HG02623 (cell line): Measurements from ENCODE around the gene SCUBE1.

ENCODE experiments used
- ATAC-seq: cut with Tn5 transposase; IDR thresholded peaks from one replicate; pipeline ENCODE4 v1.9.1; 2021; ENCODE audit warnings: moderate library complexity; ENCODE audit not compliant: unreplicated experiment

SCUBE1 gene

DNA sequence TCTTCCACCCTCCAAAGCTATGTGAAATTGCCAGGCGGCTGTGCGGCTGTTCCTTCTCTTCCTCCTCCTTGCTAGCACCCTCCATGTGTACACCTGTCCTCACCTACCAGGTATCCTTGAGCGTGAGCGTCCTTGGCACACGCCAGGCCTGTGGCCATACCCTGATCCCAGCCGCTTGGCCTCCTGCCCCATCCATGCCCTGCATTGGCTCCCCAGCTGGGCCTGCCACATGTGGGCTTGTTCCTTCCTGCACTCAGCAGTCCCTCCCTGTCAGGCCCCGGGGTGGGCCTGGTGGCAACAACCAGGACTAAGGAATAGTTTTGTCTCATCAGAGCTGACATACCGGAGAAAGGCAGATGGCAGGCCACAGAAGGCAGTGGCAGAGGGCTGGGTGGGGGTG lies 40.0 kb downstream of the SCUBE1 start:
- no peak for ATAC-seq

DNA sequence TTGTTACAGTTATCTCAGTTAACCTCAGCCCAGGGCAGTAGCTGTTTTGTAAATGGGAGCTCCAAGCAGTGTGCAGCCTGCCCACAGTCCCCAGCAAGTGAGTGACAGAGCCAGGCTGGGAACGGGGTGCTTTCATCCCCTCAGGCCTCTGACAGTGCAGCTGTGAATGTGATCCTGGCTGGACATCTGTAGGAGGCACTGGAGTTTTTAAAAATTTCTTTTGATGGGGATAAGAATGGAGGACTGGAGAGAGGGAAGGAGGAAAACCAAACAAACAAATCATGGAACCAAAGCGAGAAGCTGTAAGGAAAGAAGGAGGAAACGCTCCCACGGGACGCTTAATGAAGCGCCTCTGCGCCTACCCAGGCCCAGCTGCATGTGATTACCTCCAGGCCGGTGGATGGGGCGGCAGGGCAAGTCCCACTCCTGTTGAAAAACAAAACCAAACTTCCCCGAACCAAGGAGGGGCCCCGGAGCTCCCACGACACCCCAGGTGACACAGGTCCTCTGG lies 40.6 kb downstream of the SCUBE1 start:
- ATAC-seq = no peak

DNA sequence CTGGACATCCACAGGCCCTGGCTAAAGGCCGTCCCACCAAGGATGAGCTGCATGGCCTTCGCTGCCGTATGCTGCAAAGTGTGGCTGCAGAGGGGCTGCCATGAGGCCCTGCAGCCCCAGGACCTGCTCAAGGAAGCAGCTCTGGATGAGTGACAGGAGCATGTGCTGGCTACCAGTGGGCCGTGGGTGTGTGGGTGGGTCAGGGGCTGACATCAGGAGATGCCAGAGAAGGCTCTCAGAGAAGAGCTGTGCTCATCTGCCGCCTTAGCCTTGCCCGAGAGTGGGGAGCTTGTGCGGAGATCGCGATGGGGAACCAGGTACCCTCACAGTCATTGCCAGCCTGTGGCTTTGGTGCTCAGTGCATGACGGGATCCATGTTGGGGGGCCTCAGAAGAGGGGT lies 41.3 kb downstream of the SCUBE1 start:
- no peak for ATAC-seq

DNA sequence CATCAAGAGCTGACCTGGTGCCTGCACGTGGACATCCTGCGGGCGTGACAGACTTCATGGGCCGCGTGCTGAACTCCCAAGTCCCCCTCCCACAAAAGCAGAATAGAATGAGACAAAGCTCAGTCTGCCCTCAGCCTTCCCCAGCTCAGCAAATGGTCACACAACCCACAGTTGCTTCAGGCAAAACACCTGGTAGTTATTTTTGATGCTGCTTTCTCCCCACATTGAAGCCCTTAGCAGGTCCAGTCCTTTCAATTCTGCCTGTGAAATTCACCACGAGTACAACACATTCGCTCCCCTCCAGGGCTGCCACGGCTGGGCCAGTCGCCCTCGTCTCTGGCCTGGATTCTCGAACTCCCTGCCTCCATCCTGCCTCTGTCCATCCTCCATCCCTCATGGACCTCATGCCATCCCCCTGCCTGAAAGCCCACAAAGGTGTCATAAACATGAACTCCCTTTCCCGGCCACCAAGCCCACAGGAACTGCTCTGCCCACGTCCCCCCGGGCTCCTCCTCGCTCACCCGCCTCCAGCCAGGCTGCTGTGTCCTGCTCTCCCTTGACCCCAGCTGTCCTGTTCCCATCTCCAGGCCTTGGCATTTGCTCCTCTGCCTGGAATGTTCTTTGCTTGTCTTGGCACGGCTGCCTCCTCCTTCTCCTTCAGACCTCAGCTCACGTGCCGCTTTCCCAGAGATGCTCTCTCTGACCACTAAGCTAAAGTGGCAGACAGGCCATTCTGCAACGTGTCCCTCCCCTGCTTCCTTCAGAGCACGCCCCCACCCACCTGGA lies 42.1 kb downstream of the SCUBE1 start:
- ATAC-seq = no peak

DNA sequence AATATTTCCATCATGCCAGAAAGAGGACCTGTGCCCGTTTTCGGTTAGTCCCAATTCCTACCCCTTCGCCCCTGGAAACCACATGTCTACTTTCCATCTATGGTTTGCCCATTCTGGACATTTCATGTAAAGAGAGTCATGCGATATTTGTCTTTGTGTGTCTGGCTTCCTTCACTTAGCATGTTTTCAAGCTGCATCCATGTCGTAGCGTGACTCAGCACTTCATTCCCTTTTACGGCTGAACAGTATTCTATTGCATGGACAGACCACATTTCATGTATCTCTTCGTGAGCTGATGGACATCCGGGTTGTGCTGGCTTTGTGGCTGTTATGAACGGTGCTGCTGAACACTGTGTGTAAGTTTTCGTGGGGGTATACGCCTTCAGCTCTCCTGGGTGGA lies 43.4 kb downstream of the SCUBE1 start:
- ATAC-seq = no peak

DNA sequence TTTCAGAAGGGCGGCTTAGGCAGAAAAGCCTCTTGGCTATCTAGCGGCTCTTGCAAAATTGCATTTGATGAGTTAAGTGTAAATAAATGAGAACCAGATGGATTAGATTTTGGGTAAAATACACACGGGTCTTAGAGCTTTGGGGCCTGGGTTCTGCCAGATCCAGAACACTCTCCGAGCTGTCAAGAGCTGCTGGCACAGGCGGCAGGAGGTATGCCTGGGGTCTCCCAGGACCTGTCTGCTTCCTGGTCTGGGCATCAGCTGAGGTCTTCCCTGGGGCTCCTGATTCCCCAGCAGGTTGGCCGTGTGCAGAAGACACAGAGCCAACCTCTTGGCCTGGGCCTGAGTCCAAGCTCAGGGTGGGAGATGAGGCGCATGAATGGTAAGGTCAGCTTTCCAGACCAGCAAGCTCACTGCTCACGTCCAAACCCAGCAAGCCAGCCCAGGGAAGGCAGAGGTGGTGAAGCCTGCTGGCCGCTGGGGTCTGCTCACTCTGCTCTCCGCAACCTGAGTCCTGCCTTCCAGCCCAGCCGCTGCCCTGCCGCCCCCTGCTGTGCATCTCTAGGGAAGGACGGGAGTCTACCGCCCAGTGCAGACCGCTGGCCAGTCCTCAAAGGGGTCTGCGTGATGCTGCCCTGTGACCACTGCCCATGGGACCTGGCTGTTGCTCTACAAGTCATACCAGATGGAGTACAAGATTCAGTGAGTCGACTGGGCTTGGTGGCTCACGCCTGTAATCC lies 44.9 kb downstream of the SCUBE1 start:
- ATAC-seq = no peak

DNA sequence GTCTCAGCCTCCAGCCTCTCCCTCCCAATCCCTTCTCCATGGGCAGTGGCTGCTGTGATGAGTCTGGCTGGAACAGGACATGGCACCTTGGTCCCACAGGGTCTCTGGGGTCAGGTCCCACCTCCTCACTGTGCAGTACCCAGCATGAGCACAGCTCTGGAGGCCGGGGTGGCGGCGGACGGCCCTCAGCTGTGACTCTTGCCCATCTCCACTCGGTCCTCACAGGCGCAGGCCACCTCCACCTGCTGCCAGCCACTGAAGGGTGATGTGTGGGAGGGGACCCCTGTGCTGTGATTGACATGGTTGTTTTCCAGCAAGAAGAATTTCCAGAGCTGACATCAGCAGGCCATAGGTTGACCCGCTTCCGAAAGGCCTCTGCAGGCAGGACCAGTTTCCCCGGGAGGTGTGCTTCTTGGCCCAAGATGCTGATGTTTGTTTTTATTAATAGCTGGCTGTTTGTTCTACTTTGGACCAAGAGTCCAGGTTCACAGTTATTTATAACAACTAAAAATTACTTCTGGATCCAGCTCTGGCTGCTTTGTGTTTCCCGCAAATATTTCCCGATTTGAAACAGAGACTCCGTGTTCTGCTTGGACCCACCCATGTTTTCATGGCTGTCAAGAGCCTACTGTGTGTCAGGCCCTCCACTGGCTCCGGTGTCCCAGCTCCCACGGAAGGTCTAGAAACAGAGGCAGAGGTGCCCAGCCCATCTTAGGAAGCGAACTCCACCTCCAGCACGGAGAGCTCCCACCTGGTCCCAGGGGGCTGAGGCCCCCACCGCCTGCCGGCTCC lies 45.7 kb downstream of the SCUBE1 start:
- no peak for ATAC-seq

DNA sequence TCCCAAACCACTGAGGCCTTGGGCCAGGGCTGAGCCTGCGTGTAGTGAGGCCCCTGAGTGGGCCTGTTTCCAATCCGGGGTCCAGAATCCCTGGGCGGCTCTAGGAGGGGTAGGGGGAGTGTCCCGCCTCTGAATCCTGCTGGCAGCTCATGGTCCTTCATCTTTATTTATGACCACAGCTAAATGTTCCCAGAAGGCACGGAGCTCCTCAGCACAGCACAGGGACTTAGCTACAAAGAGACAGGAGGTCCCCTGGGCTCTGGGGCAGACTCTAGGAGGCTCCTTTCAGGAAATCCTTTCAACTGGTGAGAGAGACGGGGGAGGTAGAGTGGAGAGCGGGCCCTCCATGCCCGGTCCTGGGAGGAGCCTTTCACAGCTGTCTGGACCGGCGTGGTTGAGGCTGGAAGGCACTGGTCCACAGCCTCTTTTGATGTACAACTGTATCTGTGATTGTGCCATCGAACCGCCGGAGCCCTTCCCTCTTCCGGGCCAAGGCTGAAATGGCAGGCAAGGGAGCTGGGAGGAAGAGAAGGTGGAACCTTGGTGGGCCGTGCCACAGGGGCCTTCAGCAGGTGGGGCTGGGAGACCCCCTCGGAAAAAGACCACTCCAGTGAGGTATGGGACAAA lies 46.8 kb downstream of the SCUBE1 start:
- no peak for ATAC-seq

DNA sequence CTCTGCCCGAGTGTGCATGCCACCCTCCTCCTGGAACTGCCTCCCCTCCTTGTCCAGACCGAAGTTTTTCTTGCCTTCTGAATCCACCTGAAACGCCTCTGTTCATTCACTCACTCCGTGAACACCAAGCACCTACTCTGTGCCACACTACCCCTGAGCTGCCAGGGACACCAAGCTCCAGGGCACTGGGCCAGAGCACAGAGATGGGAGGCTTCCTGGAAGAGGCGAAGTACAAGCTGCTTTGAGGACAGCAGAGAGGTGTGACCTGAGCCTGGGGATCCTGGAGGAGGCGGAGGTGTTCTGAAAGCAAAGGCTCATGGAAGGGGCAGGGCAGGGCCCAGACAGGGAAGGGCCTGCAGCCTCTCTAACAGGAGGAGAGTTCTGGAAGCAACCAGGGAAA lies 47.5 kb downstream of the SCUBE1 start:
- ATAC-seq = no peak

DNA sequence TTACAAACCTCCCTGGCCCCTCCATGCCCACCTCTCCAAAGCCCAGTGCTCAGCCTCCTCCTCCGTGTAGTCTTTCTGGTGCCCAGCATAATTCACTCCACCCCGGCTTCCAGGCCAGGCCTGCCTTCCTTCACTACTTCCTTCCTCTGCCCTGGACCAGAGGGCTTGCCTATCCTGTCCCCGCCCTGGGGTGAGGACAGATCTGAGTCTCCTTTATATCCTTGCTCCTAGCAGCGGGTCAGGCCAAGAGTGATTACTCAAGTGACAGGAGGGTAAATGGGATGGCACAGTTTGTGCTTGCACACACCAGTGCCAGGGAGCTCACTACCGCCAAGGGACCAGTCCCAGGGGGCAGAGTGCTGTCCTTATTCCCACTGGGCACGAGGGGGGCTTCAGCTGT lies 48.0 kb downstream of the SCUBE1 start:
- no peak for ATAC-seq

DNA sequence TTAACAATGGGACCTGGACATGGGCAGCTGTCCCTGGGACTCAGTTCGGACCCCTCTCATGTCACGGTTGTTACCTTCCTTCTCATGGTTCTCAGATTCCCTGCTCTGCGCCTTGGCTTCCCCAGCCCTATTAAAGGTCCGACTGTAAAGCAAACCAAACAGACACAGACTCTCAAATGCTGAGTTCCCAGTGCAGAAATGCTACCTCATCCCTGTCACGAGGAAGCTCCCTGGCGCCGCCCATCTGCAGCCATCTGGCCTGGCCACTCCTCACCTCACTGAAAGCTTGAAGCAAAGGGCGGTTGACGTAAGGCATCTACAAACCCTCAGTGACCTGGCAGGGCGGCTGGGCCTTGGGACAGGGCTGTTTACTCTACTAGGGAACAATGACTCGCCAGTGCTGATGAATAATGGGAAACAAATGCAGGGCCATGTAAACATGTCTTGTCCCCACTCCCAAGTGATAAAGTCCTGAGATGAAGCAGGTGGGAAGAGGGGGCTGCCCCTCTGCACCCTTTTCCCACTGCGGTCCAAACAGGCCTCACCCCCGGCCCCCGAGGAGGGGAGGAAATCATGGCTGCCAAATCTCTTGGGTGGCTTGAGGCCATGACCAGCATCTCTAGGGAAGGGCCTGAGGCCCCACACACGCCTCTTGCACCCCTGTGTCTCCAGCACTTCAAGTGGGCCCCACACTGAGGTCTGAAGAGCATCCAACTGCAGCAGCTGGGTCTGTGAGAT lies 49.3 kb downstream of the SCUBE1 start:
- ATAC-seq = no peak

DNA sequence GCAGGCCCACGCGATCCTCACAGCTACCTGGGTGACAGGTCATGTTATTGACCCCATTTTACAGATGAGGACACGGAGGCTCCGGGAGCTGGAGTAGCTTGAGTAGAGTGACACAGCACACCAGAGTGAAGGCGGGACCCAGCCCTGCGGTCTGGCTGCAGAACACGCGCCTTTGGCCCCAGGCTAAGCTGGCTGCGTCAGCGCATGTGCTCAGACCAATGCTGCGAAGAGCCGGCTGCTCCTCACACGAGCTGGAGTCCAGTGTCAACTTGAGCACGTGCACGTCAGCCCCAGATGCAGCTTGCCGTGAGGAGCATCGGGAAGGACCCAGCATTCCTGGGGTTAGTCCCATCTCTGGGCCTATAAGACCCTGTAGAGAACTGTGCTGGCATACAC lies 49.9 kb downstream of the SCUBE1 start:
- ATAC-seq = no peak

DNA sequence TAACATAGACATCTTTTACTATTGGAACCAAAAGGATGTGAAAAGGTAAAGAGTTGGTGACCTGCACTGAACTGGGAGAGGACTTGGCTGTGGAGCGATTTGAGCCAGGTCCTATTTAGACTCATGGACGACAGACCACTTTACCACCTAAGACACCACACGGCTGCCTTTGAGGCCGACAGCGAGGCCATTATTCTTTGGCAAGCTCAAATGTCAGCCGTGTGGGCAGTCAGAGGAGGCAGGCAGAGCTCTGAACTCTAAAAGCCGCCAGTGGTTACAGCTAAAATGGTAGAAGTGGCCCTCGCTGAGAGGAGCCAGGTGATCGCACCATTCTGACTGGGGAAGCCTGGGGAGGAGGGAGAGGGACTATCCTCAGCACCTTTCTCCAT lies 50.5 kb downstream of the SCUBE1 start:
- no peak for ATAC-seq

DNA sequence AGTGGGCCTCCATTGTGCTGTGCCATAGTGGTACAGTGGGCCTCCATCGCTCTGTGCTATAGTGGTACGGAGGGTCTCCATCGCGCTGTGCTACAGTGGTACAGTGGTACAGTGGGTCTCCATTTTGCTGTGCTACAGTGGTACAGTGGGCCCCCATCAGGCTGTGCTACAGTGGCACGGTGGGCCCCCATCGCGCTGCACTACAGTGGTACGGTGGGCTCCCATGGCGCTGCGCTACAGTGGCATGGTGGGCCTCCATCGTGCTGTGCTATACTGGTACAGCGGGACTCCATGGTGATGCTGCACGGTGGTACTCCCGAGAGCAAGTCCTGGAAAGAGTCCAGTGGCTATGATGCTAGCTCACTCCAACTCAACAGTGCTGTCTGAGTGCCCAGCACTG lies 51.8 kb downstream of the SCUBE1 start:
- no peak for ATAC-seq

DNA sequence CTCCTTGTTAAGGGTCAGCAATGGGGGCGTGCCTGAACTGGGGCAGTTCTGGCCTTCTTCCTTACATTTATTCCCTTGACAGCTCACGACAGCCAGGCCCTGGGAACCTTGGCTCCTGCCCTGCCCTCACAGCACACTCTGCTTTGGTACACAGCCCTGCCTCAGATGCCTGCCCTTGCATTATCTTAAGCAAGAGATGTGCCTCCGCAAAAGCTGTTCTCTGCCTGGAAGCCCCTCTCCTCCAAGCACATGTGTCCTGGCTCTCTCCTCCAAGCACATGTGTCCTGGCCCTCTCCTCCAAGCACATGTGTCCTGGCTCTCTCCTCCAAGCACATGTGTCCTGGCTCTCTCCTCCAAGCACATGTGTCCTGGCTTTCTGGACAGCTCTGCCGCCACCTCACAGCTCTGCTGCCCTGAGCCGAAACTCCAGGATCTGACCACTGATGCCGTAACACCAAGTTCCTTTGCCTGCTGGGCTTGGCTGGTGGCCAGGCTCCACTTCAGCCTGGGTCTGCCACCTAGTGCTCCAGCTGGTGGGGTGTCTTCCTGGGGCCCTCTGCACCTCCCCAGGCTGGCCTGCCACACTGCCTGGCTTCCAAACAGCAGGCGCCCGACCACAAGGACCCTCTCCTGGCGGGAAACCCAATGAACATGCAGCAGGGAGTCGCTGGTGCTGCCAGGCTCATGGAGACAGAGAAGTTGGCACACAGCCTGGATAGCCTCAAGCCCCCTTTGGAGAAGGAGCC lies 53.0 kb downstream of the SCUBE1 start:
- ATAC-seq = no peak

DNA sequence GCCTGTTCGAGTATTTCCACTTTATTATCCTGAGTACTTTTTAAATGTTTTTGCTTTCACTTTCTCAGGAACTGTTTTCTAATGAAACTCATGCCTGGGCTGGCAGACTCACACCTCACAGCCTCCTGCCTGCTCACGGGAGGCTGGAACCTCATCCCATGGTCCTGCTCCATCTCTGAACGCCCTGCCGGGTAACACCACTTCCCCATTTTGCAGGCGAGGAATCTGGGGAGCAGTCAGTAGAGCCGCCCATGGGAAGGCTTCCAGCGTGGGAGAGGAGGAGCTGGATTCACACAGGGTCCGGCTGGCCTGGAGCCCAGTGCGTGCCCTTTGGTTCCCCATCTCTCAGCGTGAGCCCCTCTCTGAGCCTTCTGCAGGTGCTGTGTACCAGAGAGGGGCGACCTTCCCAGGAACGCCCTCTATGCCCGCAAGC lies 53.6 kb downstream of the SCUBE1 start:
- no peak for ATAC-seq

DNA sequence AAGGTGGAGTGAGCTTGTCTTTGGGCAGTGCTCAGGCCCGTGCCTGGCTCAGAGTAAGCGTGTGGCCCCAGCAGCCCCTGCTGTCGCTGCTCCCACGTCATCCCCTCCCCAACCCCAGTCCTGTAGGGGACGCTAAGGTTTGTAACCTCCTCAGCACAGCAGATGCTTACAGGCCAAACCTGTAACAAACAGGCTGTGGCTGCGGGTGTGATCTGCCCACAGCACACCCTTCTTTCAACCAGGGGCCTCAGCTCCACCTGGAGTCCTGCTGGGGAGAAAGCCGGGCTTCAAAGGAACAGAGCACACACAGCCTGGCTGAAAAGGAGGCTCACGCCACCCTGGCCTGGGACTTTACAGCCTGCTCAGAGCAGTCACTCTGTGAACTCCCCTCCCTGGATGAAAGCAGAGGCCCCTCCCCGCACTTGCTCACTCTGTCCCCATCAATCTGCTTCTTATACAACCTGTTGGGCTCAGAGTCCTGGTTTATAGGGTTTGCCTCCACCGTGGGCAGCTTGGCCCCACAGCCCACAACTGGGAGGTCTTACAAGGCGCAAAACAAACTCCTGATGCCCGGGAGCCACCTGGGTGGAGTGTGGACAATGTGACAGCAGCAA lies 54.3 kb downstream of the SCUBE1 start:
- ATAC-seq = no peak

DNA sequence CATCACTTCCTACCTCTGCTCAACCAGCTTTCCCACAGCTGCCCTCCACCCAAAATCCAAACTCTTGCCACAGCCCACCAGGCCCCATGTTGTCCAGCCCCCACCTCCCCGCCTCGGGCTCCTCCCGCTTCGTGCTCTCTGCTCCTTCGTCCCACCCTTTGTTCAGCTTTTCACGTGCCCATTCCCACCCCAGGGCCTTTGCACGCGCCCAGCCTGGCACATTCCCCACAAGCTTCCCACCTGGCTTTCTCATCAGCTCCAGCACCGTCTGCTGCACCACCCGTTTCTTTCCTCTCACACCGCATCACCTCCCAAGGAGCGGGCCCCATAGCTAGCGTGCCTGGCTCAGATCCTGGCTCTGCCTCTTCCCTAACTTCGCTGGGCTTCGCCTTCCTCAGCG lies 54.8 kb downstream of the SCUBE1 start:
- ATAC-seq = no peak

DNA sequence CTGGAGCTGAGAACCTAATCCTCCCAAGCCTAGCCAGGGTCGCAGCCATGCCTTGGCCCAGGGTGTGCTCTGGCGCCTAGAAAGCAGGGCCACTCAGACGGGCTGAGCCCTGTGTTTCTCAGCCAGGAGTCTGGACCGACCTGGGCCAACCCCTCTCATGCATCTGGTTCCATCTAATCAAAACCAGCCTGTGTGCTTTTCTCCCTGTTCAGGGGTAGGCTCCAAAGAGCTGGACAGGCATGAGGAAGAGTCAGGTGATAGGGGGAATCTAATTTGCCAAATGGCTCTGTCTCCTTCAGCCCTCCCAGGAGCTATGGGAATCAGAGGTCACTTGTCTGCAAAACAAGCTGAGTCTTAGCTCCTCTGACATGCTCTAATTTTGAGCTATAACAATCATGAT lies 55.7 kb downstream of the SCUBE1 start:
- ATAC-seq = no peak
